Measurements from ENCODE around the gene ITGB1BP2.
A peak's percentile ranks its signal among the peaks of the same experiment; 100 is the strongest.
"Not testable (repeated sequence)": the region's sequence is repeated elsewhere in the genome, so short reads cannot be mapped to it uniquely, and the experiment has no call there.

ITGB1BP2 gene

GRCh38 chrX:71302461-71303213, 1.1 kb downstream of the ITGB1BP2 start:
- peak; percentile 18 to 54 (median 44) for DNase-seq

- no peak for DNase-seq
Measured at GRCh38 chrX:71304561-71304960, 3.0 kb downstream of the ITGB1BP2 start.

GRCh38 chrX:71315917-71316316, 14.4 kb downstream of the ITGB1BP2 start:
- no peak for DNase-seq

GRCh38 chrX:71316959-71317358, 15.4 kb downstream of the ITGB1BP2 start:
- not testable (repeated sequence) for DNase-seq

GRCh38 chrX:71320126-71320525, 18.6 kb downstream of the ITGB1BP2 start:
- peak in 2 of 3 donors; percentile 3 to 15 for DNase-seq

GRCh38 chrX:71321731-71322130, 20.2 kb downstream of the ITGB1BP2 start:
- DNase-seq = no peak

GRCh38 chrX:71324452-71324851, 22.9 kb downstream of the ITGB1BP2 start:
- not testable (repeated sequence) for DNase-seq

GRCh38 chrX:71326394-71326793, 24.8 kb downstream of the ITGB1BP2 start:
- no peak for DNase-seq

GRCh38 chrX:71349151-71349665, 47.7 kb downstream of the ITGB1BP2 start:
- not testable (repeated sequence) for DNase-seq

GRCh38 chrX:71349867-71350266, 48.3 kb downstream of the ITGB1BP2 start:
- not testable (repeated sequence) for DNase-seq

GRCh38 chrX:71352439-71352838, 50.9 kb downstream of the ITGB1BP2 start:
- not testable (repeated sequence) for DNase-seq

Measured in suppressor macrophage treated with lipopolysaccharide for 1 hour (primary cell).